Activated naive CD8-positive, alpha-beta T cell (primary cell): ENCODE measurements around the gene ZNF566.

Experiments
- H3K27ac Mint-ChIP-seq: one replicate; pipeline ENCODE4 v1.8.0; 2021; ENCODE audit warnings: mixed read lengths
- H3K27me3 Mint-ChIP-seq: one replicate; pipeline ENCODE4 v1.8.0; 2021; ENCODE audit warnings: mixed read lengths
- H3K36me3 Mint-ChIP-seq: one replicate; pipeline ENCODE4 v1.8.0; 2021; ENCODE audit warnings: mixed read lengths
- H3K4me1 Mint-ChIP-seq: one replicate; pipeline ENCODE4 v1.8.0; 2021; ENCODE audit warnings: low read depth, mixed read lengths
- H3K4me3 Mint-ChIP-seq: one replicate; pipeline ENCODE4 v1.8.0; 2021; ENCODE audit warnings: mild to moderate bottlenecking, mixed read lengths
- H3K9me3 Mint-ChIP-seq: one replicate; pipeline ENCODE4 v1.8.0; 2021; ENCODE audit warnings: low read depth, mixed read lengths

Gene ZNF566

DNA sequence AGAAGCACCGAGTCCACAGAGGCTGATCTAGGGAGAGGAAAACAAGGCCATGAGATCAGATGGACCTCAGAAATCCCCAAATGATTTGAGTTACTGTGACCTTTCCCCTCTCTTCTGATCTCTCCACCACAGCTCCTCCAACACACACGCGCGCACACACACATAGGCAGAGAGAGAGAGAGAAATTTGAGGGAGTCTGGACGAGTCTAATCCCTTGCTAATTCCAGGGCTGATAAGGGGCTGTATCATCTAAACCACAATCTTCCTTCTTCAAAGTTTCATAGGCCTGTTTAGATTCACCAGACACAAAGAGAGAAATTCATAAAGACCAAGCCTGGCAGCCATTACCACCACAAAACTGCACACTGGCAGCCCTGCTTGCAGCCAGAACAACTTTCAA lies 79.5 kb downstream of the ZNF566 start:
- Mint-ChIP-seq H3K4me3 (no peak overlapping the region), H3K27me3 (no peaks in the 10 kb centered on the region), H3K27ac (no peak overlapping the region), H3K36me3 (peaks cover 58% of the 10 kb centered on the region), H3K9me3 (peaks cover 25% of the 10 kb centered on the region), H3K4me1 (no peaks in the 10 kb centered on the region)

DNA sequence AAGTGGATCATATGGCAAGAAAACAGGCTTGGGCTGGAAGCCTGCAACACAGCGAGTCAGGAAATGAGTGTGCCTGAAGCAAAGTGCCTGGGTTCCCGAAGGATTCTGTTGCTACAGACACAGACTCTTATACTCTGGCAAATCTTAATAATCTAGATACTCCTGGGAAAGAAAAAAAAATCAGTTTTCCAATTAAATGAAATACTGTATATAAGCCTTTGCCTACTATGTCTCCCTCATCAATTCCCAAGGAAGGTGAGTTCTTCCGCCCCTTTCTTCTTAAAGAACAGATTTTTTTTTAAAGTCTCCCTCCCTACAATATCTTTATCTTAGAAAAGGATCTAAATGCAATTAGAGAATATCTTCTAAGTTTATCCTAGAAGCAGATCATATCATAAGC lies 81.3 kb downstream of the ZNF566 start:
- no peaks in the 10 kb centered on the region for H3K27me3 Mint-ChIP-seq
- no peak overlapping the region for H3K4me3 Mint-ChIP-seq
- peaks cover 31% of the 10 kb centered on the region for H3K9me3 Mint-ChIP-seq
- H3K36me3 Mint-ChIP-seq, result peaks cover 65% of the 10 kb centered on the region
- no peak overlapping the region for H3K27ac Mint-ChIP-seq
- H3K4me1 Mint-ChIP-seq, result no peaks in the 10 kb centered on the region

DNA sequence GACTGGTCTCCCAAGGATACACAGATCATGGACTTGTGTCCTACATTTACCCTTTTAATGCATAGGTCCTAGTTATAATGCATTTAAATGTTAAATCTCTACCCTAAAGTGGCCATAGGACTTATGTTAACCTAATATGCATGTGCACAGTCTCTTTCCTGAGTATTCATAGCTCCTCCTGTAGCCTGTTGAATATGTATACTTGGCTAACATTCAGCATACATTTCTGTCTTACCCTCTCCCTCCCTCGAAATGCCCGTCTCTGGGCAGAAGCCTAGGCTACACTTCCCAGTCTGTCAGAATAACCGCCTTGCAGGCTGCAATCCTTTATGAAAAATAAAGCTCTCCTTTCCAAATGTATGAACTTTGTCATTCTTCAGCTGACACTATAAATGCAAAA lies 84.9 kb downstream of the ZNF566 start:
- Mint-ChIP-seq H3K4me1 (no peaks in the 10 kb centered on the region), H3K9me3 (peaks cover 38% of the 10 kb centered on the region), H3K27ac (no peak overlapping the region), H3K36me3 (peaks cover 66% of the 10 kb centered on the region), H3K27me3 (no peaks in the 10 kb centered on the region), H3K4me3 (no peak overlapping the region)

DNA sequence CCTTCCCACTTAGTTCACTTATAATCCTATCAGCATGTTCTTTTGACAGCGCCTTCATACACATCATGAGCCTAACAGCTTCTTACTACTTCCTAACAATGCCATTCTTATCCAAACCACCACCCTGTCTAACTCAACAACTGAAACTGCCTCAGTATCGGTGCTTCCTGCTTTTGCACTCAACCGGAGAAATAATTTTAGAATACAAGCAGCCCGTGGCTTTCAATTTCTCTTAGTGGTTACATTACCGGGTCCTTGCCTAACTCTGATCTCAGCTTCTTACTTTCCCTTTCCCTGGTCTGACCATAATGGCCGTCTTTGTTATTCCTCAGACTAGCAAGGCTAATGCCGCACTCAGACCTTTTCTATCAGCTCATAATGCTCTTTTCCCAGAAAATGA lies 87.9 kb downstream of the ZNF566 start:
- Mint-ChIP-seq H3K27me3 (no peaks in the 10 kb centered on the region), H3K27ac (no peak overlapping the region), H3K4me3 (no peak overlapping the region), H3K9me3 (peaks cover 31% of the 10 kb centered on the region), H3K4me1 (no peaks in the 10 kb centered on the region), H3K36me3 (peaks cover 56% of the 10 kb centered on the region)

DNA sequence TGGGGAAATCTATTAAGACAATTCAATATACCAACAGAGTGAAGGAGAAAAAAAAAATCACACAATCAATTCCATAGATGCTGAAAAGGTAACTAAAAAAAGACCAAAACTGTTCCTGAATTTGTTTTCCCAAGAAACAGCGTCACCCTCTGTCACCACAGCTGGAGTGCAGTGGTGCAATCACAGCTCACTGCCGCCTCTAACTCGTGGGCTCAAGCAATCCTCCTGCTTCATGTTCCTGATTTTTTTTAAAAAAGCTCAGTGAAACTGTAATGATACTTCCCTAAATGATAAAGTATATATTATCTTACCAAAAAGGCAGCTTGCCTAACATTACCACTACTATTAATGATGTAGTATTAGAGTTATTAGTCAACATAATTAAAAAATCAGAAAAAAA lies 90.8 kb downstream of the ZNF566 start:
- Mint-ChIP-seq H3K4me3 (no peak overlapping the region), H3K4me1 (no peaks in the 10 kb centered on the region), H3K36me3 (peaks cover 52% of the 10 kb centered on the region), H3K27me3 (no peaks in the 10 kb centered on the region), H3K9me3 (peaks cover 39% of the 10 kb centered on the region), H3K27ac (no peak overlapping the region)
